Activated CD4-positive, alpha-beta T cell treated with anti-CD3 and anti-CD28 coated beads, Interleukin-2, amount 10 ng/mL, durations not matched to agents 24 days and 14 days (primary cell): ENCODE measurements around the gene CCDC85C. TPM values are rescaled to one million over a fixed set of nuclear protein-coding genes. Genes with fewer than 3 reads are reported as not detected.
A peak's percentile ranks its signal among the peaks of the same experiment; 100 is the strongest.

ENCODE experiments used
- DNase-seq: peaks from one replicate; pipeline ENCODE4 v3.0.0; 2022
- H3K27ac Mint-ChIP-seq: one replicate; pipeline ENCODE4 v1.8.0; 2022; ENCODE audit warnings: mild to moderate bottlenecking, mixed read lengths
- H3K27me3 Mint-ChIP-seq: one replicate; pipeline ENCODE4 v1.8.0; 2022; ENCODE audit warnings: mixed read lengths
- H3K36me3 Mint-ChIP-seq: one replicate; pipeline ENCODE4 v1.8.0; 2022; ENCODE audit warnings: low read depth, mild to moderate bottlenecking, mixed read lengths
- H3K4me1 Mint-ChIP-seq: one replicate; pipeline ENCODE4 v1.8.0; 2021; ENCODE audit warnings: mixed read lengths
- H3K4me3 Mint-ChIP-seq: one replicate; pipeline ENCODE4 v1.8.0; 2022; ENCODE audit warnings: mild to moderate bottlenecking, moderate library complexity, mixed read lengths
- H3K9me3 Mint-ChIP-seq: one replicate; pipeline ENCODE4 v1.8.0; 2021; ENCODE audit warnings: mixed read lengths
- intact Hi-C: fragments of 100-400 bp; cut with micrococcal nuclease; formaldehyde crosslinking; loops from one replicate; pipeline ENCODE4 v1.15.1; 2023
- total RNA-seq: library from RNA; stranded (reverse); gene quantifications from 2 replicates; pipeline ENCODE4 v1.2.3, GENCODE V29; 2022

The CCDC85C gene
- total RNA-seq, 1 donor from 2014 or later, result 6.7 TPM

GRCh38 chr14:99508896-99509629 is 94.9 kb downstream of the CCDC85C start:
- Mint-ChIP-seq H3K27ac (no peak overlapping the region), H3K4me1 (no peaks in the 10 kb centered on the region), H3K27me3 (no peaks in the 10 kb centered on the region), H3K36me3 (peaks cover 45% of the 10 kb centered on the region), H3K9me3 (no peaks in the 10 kb centered on the region), H3K4me3 (no peak overlapping the region)
- intact Hi-C loops, result no loop called here
- no peak for DNase-seq

- intact Hi-C loops, result no loop called here
- Mint-ChIP-seq H3K27ac (no peak overlapping the region), H3K9me3 (no peaks in the 10 kb centered on the region), H3K4me1 (no peaks in the 10 kb centered on the region), H3K36me3 (peaks cover 55% of the 10 kb centered on the region), H3K4me3 (no peak overlapping the region), H3K27me3 (no peaks in the 10 kb centered on the region)
- DNase-seq, result no peak
Observed at GRCh38 chr14:99507860-99508640, 96.0 kb downstream of the CCDC85C start.

- Mint-ChIP-seq H3K4me3 (no peak overlapping the region), H3K36me3 (peaks cover 63% of the 10 kb centered on the region), H3K27me3 (no peaks in the 10 kb centered on the region), H3K9me3 (no peaks in the 10 kb centered on the region), H3K4me1 (no peaks in the 10 kb centered on the region), H3K27ac (no peak overlapping the region)
- intact Hi-C loops, result no loop called here
- no peak for DNase-seq
Observed at GRCh38 chr14:99506276-99506675, 97.7 kb downstream of the CCDC85C start.

GRCh38 chr14:99505089-99505488 is 98.9 kb downstream of the CCDC85C start:
- no peak for DNase-seq
- Mint-ChIP-seq H3K4me1 (no peaks in the 10 kb centered on the region), H3K9me3 (no peaks in the 10 kb centered on the region), H3K4me3 (no peak overlapping the region), H3K27ac (no peak overlapping the region), H3K36me3 (peaks cover 70% of the 10 kb centered on the region), H3K27me3 (no peaks in the 10 kb centered on the region)
- intact Hi-C loops, result no loop called here

- Mint-ChIP-seq H3K9me3 (no peaks in the 10 kb centered on the region), H3K36me3 (peaks cover 67% of the 10 kb centered on the region)
- intact Hi-C loops, result no loop called here
Observed at GRCh38 chr14:99503848-99504453, 100.1 kb downstream of the CCDC85C start.

GRCh38 chr14:99502989-99503421 is 101.0 kb downstream of the CCDC85C start:
- Mint-ChIP-seq H3K4me1 (no peaks in the 10 kb centered on the region), H3K36me3 (peaks cover 65% of the 10 kb centered on the region), H3K4me3 (no peak overlapping the region), H3K9me3 (no peaks in the 10 kb centered on the region), H3K27me3 (no peaks in the 10 kb centered on the region), H3K27ac (no peak overlapping the region)
- intact Hi-C loops, result no loop called here
- no peak for DNase-seq

More at GRCh38 chr14:99503848-99504453, 100.1 kb downstream of the CCDC85C start:
- Mint-ChIP-seq H3K4me1 (no peaks in the 10 kb centered on the region), H3K27ac (no peak overlapping the region), H3K27me3 (no peaks in the 10 kb centered on the region), H3K4me3 (no peak overlapping the region)
- DNase-seq, result no peak

- DNase-seq, result no peak
- Mint-ChIP-seq H3K9me3 (no peaks in the 10 kb centered on the region), H3K4me3 (no peak overlapping the region), H3K36me3 (peaks cover 49% of the 10 kb centered on the region), H3K4me1 (no peaks in the 10 kb centered on the region), H3K27me3 (no peaks in the 10 kb centered on the region), H3K27ac (no peak overlapping the region)
- intact Hi-C loops, result no loop called here
Observed at GRCh38 chr14:99497894-99498293, 106.1 kb downstream of the CCDC85C start.

GRCh38 chr14:99497341-99497740 is 106.7 kb downstream of the CCDC85C start:
- intact Hi-C loops, result no loop called here
- Mint-ChIP-seq H3K27ac (no peak overlapping the region), H3K27me3 (no peaks in the 10 kb centered on the region)

GRCh38 chr14:99484106-99484505 is 119.9 kb downstream of the CCDC85C start:
- H3K4me3 Mint-ChIP-seq, result no peak overlapping the region
- intact Hi-C loops, result no loop called here
- H3K27me3 Mint-ChIP-seq, result no peaks in the 10 kb centered on the region
- H3K4me1 Mint-ChIP-seq, result peaks cover 35% of the 10 kb centered on the region
- no peaks in the 10 kb centered on the region for H3K9me3 Mint-ChIP-seq
- no peak overlapping the region for H3K27ac Mint-ChIP-seq
- H3K36me3 Mint-ChIP-seq, result peaks cover 4% of the 10 kb centered on the region
- DNase-seq, result no peak

More at GRCh38 chr14:99497341-99497740, 106.7 kb downstream of the CCDC85C start:
- no peaks in the 10 kb centered on the region for H3K4me1 Mint-ChIP-seq
- no peak overlapping the region for H3K4me3 Mint-ChIP-seq
- H3K9me3 Mint-ChIP-seq, result no peaks in the 10 kb centered on the region
- peaks cover 51% of the 10 kb centered on the region for H3K36me3 Mint-ChIP-seq
- no peak for DNase-seq

GRCh38 chr14:99481745-99482099 is 122.3 kb downstream of the CCDC85C start:
- H3K9me3 Mint-ChIP-seq, result no peaks in the 10 kb centered on the region
- H3K27me3 Mint-ChIP-seq, result no peaks in the 10 kb centered on the region
- DNase-seq, result no peak
- H3K4me1 Mint-ChIP-seq, result peaks cover 46% of the 10 kb centered on the region
- peak overlapping the region; percentile 98 for H3K27ac Mint-ChIP-seq
- peaks cover 4% of the 10 kb centered on the region for H3K36me3 Mint-ChIP-seq
- H3K4me3 Mint-ChIP-seq, result peak overlapping the region; percentile 98
- intact Hi-C loops, result loop anchor here (1.0 to 2.0 kb wide), 3 partner anchors 123 to 757 kb away; partner anchors contain the start of genes BCL11B, CCDC85C and YY1

- peaks cover 40% of the 10 kb centered on the region for H3K4me1 Mint-ChIP-seq
- H3K27me3 Mint-ChIP-seq, result no peaks in the 10 kb centered on the region
- peak; percentile 100 for DNase-seq
- peaks cover 4% of the 10 kb centered on the region for H3K36me3 Mint-ChIP-seq
- intact Hi-C loops, result loop anchor here (1.0 to 2.0 kb wide), 3 partner anchors 123 to 758 kb away; partner anchors contain the start of genes BCL11B, CCDC85C and YY1
- H3K27ac Mint-ChIP-seq, result peak within 1 kb of the TSS; percentile 98
- peak within 1 kb of the TSS; percentile 98 for H3K4me3 Mint-ChIP-seq
- no peaks in the 10 kb centered on the region for H3K9me3 Mint-ChIP-seq
Observed at GRCh38 chr14:99480917-99481744, 122.9 kb downstream of the CCDC85C start, which contains the start of gene CCNK. TSS of gene CCNK (plus strand) at chr14:99481409. CDS start at chr14:99492678, 11,269 bp downstream.

GRCh38 chr14:99479906-99480869 is 123.8 kb downstream of the CCDC85C start, which contains the start of gene SETD3:
TSS of gene SETD3 (minus strand) at chr14:99480859. CDS start at chr14:99465805, 15,054 bp downstream.
- peak within 1 kb of the TSS; percentile 98 for H3K27ac Mint-ChIP-seq
- H3K36me3 Mint-ChIP-seq, result peaks cover 4% of the 10 kb centered on the region
- no peaks in the 10 kb centered on the region for H3K27me3 Mint-ChIP-seq
- intact Hi-C loops, result loop anchor here (2.0 kb wide), 2 partner anchors 207 to 759 kb away; partner anchors contain the start of genes BCL11B and YY1
- H3K4me3 Mint-ChIP-seq, result peak within 1 kb of the TSS; percentile 98
- H3K4me1 Mint-ChIP-seq, result peaks cover 37% of the 10 kb centered on the region
- peak; percentile 81 for DNase-seq
- no peaks in the 10 kb centered on the region for H3K9me3 Mint-ChIP-seq
